K562 (cell line): ENCODE data around the gene TRPM4. TPM values are rescaled to one million over a fixed set of nuclear protein-coding genes. Genes with fewer than 3 reads are reported as not detected.

Source experiments
- polyA plus RNA-seq, 8 experiments: library from polyadenylated mRNA; depleted of rRNA in 4 of 8; stranded (reverse) in 5 of 8; unstranded in 3 of 8; fragments of >200 nt; fragmentation: Nextera tagmentation in 2 of 8; fragmentation: Illumina TruSeq in 1 of 8; extraction: Ambion mirVana in 2 of 8; extraction: Trizol in 1 of 8; gene quantifications; 2 replicates each; pipeline versions ENCODE4 v1.2.1 to v1.2.3, GENCODE V29; 2011 to 2014; ENCODE audit warnings: inconsistent platforms in 1 of 8, missing spikeins in 1 of 8
- total RNA-seq, 7 experiments: library from RNA; depleted of rRNA in 6 of 7; stranded (reverse); fragments of >200 nt in 6 of 7; fragmentation: Illumina TruSeq in 2 of 7; extraction: Trizol in 2 of 7; gene quantifications; 2 replicates each; pipeline versions ENCODE4 v1.2.1 to v1.2.3, GENCODE V29; 2011 to 2021; ENCODE audit warnings: low replicate concordance in 1 of 7
- TF ChIP-seq, protein P1 (sequence below), 2 experiments: fragments of 450-650 bp; IDR thresholded peaks; 2 replicates each; pipeline ENCODE4 v1.6.1; 2016; ENCODE audit warnings: mild to moderate bottlenecking in 2 of 2, borderline replicate concordance in 1 of 2, low read depth in 1 of 2, moderate library complexity in 1 of 2
- TF ChIP-seq, protein P2 (sequence below): sonication (generic); formaldehyde crosslinking; IDR thresholded peaks from 2 replicates; pipeline ENCODE4 v1.4.0; 2020; ENCODE audit warnings: mild to moderate bottlenecking, missing genetic modification reagents

Gene TRPM4
- total and polyA plus RNA-seq, 9 of the 15 experiments (the other 6 are each of a cell fraction or from before 2014, with no cell fraction given) = 6.5 to 45.4 (median 15.2) TPM

DNA sequence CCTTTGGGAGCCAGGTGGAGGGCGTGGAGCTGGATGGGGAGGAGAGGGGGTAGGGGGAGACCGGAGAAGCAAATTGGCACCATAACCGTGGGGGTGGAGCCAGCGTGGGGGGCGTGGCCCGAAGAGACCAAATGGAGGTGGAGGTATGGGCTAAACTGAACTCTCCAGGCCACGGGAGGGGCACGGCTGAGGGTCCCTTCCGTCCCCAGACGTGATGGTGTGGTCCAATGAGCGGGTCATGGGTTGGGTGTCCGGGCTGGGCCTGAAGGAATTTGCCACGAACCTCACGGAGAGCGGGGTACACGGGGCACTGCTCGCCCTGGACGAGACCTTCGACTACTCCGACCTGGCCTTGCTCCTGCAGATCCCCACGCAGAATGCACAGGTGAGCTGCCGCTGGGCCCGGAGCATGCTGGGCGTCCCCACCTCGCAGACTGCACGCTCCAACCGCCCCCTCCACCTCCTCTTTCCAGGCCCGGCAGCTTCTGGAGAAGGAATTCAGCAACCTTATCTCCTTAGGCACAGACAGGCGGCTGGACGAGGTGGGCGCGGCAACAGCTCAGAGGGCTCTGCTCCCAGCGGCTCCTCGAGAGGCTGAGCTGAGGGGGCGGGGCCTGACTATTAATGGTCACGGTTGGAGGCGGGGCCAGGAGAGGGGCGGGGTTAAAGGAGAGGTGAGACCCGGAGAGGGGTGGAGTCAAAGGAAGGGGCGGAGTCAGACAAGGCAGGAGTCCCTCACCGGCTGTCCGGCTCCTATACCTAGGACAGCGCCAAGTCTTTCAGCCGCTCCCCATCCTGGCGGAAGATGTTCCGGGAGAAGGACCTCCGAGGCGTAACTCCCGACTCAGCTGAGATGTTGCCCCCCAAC is 8.6 kb upstream of the TRPM4 start (continued):
- TF ChIP-seq, protein P1, sequence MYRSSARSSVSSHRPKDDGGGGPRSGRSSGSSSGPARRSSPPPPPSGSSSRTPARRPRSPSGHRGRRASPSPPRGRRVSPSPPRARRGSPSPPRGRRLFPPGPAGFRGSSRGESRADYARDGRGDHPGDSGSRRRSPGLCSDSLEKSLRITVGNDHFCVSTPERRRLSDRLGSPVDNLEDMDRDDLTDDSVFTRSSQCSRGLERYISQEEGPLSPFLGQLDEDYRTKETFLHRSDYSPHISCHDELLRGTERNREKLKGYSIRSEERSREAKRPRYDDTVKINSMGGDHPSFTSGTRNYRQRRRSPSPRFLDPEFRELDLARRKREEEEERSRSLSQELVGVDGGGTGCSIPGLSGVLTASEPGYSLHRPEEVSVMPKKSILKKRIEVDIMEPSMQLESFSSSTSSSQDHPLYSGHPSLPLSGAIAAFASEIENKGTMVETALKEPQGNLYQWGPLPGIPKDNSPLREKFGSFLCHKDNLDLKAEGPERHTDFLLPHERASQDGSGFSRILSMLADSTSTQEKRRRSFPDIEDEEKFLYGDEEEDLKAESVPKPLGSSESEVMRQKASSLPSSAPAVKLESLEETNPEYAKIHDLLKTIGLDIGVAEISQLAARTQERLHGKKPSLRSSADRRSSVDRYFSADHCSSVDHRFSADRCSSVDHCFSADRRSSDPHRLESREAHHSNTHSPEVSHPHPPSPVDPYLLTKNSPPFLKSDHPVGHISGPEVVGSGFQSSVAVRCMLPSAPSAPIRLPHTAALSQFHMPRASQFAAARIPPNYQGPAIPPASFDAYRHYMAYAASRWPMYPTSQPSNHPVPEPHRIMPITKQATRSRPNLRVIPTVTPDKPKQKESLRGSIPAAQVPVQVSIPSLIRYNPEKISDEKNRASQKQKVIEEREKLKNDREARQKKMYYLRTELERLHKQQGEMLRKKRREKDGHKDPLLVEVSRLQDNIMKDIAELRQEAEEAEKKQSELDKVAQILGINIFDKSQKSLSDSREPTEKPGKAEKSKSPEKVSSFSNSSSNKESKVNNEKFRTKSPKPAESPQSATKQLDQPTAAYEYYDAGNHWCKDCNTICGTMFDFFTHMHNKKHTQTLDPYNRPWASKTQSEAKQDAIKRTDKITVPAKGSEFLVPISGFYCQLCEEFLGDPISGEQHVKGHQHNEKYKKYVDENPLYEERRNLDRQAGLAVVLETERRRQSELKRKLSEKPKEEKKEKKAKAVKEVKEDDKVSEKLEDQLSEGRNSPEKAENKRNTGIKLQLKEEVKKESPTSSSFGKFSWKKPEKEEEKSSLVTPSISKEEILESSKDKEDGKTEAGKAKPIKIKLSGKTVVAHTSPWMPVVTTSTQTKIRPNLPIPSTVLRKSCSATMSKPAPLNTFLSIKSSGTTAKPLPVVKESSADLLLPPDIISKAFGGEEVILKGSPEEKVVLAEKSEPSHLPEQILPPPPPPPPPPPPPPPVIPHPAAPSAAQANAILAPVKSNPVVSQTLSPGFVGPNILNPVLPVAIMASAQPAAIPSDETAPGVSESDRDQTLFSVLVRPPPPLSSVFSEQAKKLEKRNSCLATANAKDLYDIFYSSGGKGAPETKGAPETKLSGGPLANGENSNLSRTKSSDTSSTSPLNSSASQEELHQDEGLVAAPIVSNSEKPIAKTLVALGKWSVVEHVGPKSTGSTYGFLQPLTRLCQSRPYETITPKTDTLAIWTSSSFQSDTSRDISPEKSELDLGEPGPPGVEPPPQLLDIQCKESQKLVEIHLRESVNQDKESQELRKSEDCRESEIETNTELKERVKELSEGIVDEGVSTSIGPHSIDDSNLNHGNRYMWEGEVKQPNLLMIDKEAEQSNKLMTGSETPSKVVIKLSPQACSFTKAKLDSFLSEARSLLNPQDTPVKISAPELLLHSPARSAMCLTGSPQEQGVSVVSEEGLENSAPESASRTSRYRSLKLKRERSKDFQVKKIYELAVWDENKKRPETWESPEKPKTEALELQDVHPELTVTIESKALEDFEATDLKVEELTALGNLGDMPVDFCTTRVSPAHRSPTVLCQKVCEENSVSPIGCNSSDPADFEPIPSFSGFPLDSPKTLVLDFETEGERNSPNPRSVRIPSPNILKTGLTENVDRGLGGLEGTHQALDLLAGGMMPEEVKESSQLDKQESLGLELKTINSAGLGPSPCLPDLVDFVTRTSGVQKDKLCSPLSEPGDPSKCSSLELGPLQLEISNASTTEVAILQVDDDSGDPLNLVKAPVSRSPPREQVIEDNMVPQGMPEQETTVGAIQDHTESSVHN (IDR thresholded peaks at IDR 0.05; ENCODE audit: borderline replicate concordance in 1 of 2, low read depth in 1 of 2) = no peak
- TF ChIP-seq, protein P2, sequence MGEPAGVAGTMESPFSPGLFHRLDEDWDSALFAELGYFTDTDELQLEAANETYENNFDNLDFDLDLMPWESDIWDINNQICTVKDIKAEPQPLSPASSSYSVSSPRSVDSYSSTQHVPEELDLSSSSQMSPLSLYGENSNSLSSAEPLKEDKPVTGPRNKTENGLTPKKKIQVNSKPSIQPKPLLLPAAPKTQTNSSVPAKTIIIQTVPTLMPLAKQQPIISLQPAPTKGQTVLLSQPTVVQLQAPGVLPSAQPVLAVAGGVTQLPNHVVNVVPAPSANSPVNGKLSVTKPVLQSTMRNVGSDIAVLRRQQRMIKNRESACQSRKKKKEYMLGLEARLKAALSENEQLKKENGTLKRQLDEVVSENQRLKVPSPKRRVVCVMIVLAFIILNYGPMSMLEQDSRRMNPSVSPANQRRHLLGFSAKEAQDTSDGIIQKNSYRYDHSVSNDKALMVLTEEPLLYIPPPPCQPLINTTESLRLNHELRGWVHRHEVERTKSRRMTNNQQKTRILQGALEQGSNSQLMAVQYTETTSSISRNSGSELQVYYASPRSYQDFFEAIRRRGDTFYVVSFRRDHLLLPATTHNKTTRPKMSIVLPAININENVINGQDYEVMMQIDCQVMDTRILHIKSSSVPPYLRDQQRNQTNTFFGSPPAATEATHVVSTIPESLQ = no peak
- TF ChIP-seq, all 486 proteins: peak for 110
